ENCODE results near the gene GJA5. TPM values are rescaled to one million over a fixed set of nuclear protein-coding genes. Genes with fewer than 3 reads are reported as not detected.

The GJA5 gene
- total RNA-seq, 1 experiment from 2014 or later: not detected

GRCh38 chr1:147768582-147768981 lies 8.2 kb upstream of the GJA5 start:
- intact Hi-C loops (cut with micrococcal nuclease): no loop called here
- Histone ChIP-seq H3K4me2 (ENCODE audit: low read length) (no peak overlapping the region), H3K9ac (ENCODE audit: low read length) (no peak overlapping the region), H3K27ac (ENCODE audit: low read depth, low read length) (no peak overlapping the region), H3K9me3 (ENCODE audit: control insufficient read depth in 1 of 2, insufficient read depth in 1 of 2, low read depth in 1 of 2, low read length in 2 of 2) (no peaks in the 10 kb centered on the region), H3K4me3 (replicated peaks in 1 of 2; ENCODE audit: low read depth in 1 of 2, low read length in 2 of 2) (no peak overlapping the region), H3K27me3 (ENCODE audit: insufficient read depth, low read length) (no peaks in the 10 kb centered on the region; the same call in 1 of the 2 replicates), H4K20me1 (ENCODE audit: insufficient read depth) (no peaks in the 10 kb centered on the region), H3K36me3 (ENCODE audit: control insufficient read depth in 1 of 2, insufficient read depth in 2 of 2, low read length in 2 of 2) (no peaks in the 10 kb centered on the region), H3K9me2 (ENCODE audit: insufficient read depth) (no peaks in the 10 kb centered on the region), H3K4me1 (ENCODE audit: control insufficient read depth in 1 of 2, insufficient read depth in 2 of 2, low read length in 2 of 2) (peaks cover 0 to 9% of the 10 kb centered on the region in 2 experiments; a peak in 1 of 4 replicates), H3K79me2 (ENCODE audit: insufficient read depth, low read length) (no peaks in the 10 kb centered on the region), H2AFZ (ENCODE audit: low read depth, low read length, poor library complexity, severe bottlenecking) (no peak overlapping the region)
- no peak for DNase-seq (ENCODE audit: low read depth, low spot score)
- ChIA-PET RAD21 (ENCODE audit: low non-redundant PET in 1 of 2, low total read pairs in 2 of 2, uncharacterized antibody in 2 of 2, unreplicated experiment in 2 of 2) (no interaction called here), CTCF (no interaction called here), POLR2A (no interaction called here)
- no peak for ATAC-seq
- BruUV-seq (replicated peaks): no TSS peak
- no peak for TF ChIP-seq EZH2 (IDR thresholded peaks at IDR 0.05)
- TF ChIP-seq TCF7L2 (IDR thresholded peaks at IDR 0.05; ENCODE audit: borderline replicate concordance, extremely low read depth, insufficient read depth, insufficient read length): no peak
- TF ChIP-seq SRF (IDR thresholded peaks at IDR 0.05; ENCODE audit: low read depth): no peak
- no peak for TF ChIP-seq SP1 (IDR thresholded peaks at IDR 0.05; ENCODE audit: low read depth)

GRCh38 chr1:147768101-147768500 lies 7.7 kb upstream of the GJA5 start:
- no peaks in the 10 kb centered on the region for H3K79me2 ChIP-seq (ENCODE audit: insufficient read depth, low read length)
- H4K20me1 ChIP-seq (ENCODE audit: insufficient read depth): no peaks in the 10 kb centered on the region
- no peak for ATAC-seq
- no peak overlapping the region for H3K4me2 ChIP-seq (ENCODE audit: low read length)
- BruUV-seq (replicated peaks): no TSS peak
- H3K4me3 ChIP-seq (replicated peaks in 1 of 2; ENCODE audit: low read depth in 1 of 2, low read length in 2 of 2): no peak overlapping the region
- H3K9me2 ChIP-seq (ENCODE audit: insufficient read depth): no peaks in the 10 kb centered on the region
- no peak for DNase-seq (ENCODE audit: low read depth, low spot score)
- H3K27ac ChIP-seq (ENCODE audit: low read depth, low read length): no peak overlapping the region
- H3K4me1 ChIP-seq (ENCODE audit: control insufficient read depth in 1 of 2, insufficient read depth in 2 of 2, low read length in 2 of 2): peaks cover 0 to 9% of the 10 kb centered on the region in 2 experiments; a peak in 1 of 4 replicates
- intact Hi-C loops (cut with micrococcal nuclease): no loop called here
- ChIA-PET POLR2A (no interaction called here), CTCF (no interaction called here), RAD21 (ENCODE audit: low non-redundant PET in 1 of 2, low total read pairs in 2 of 2, uncharacterized antibody in 2 of 2, unreplicated experiment in 2 of 2) (no interaction called here)
- no peak overlapping the region for H3K9ac ChIP-seq (ENCODE audit: low read length)
- H3K27me3 ChIP-seq (ENCODE audit: insufficient read depth, low read length): no peaks in the 10 kb centered on the region; the same call in 1 of the 2 replicates
- H3K9me3 ChIP-seq (ENCODE audit: control insufficient read depth in 1 of 2, insufficient read depth in 1 of 2, low read depth in 1 of 2, low read length in 2 of 2): no peaks in the 10 kb centered on the region
- no peak overlapping the region for H2AFZ ChIP-seq (ENCODE audit: low read depth, low read length, poor library complexity, severe bottlenecking)
- H3K36me3 ChIP-seq (ENCODE audit: control insufficient read depth in 1 of 2, insufficient read depth in 2 of 2, low read length in 2 of 2): no peaks in the 10 kb centered on the region
- TF ChIP-seq EZH2 (IDR thresholded peaks at IDR 0.05) (no peak), ZFX (IDR thresholded peaks at IDR 0.05) (no peak), EZH2phosphoT487 (IDR thresholded peaks at IDR 0.05; ENCODE audit: borderline replicate concordance) (no peak), SRF (IDR thresholded peaks at IDR 0.05; ENCODE audit: low read depth) (no peak), REST (IDR thresholded peaks at IDR 0.05; ENCODE audit: low read depth) (no peak), ZBTB33 (IDR thresholded peaks at IDR 0.05; ENCODE audit: extremely low read depth, insufficient replicate concordance, low read length) (no peak), ELF1 (IDR thresholded peaks at IDR 0.05; ENCODE audit: borderline replicate concordance, low read depth) (no peak), SP1 (IDR thresholded peaks at IDR 0.05; ENCODE audit: low read depth) (no peak), YY1 (IDR thresholded peaks at IDR 0.05; ENCODE audit: extremely low read depth, insufficient replicate concordance, low read depth, low read length) (no peak), CTCF (IDR thresholded peaks at IDR 0.05 in 2 of 3, conservative IDR thresholded peaks at IDR 0.05 in 1 of 3; ENCODE audit: borderline replicate concordance in 1 of 3, insufficient read depth in 1 of 3, low read depth in 2 of 3, low read length in 2 of 3) (no peak), FOSL1 (IDR thresholded peaks at IDR 0.05; ENCODE audit: low read depth) (no peak)
